Fibroblast of peridontal ligament (primary cell): Measurements from ENCODE around the gene KBTBD2.
"Not testable (repeated sequence)": the region's sequence is repeated elsewhere in the genome, so short reads cannot be mapped to it uniquely, and the experiment has no call there.

ENCODE experiments used
- DNase-seq: peaks from one replicate; pipeline ENCODE4 v3.0.0-alpha.2; 2010; ENCODE audit errors: extremely low read depth

KBTBD2 gene

DNA sequence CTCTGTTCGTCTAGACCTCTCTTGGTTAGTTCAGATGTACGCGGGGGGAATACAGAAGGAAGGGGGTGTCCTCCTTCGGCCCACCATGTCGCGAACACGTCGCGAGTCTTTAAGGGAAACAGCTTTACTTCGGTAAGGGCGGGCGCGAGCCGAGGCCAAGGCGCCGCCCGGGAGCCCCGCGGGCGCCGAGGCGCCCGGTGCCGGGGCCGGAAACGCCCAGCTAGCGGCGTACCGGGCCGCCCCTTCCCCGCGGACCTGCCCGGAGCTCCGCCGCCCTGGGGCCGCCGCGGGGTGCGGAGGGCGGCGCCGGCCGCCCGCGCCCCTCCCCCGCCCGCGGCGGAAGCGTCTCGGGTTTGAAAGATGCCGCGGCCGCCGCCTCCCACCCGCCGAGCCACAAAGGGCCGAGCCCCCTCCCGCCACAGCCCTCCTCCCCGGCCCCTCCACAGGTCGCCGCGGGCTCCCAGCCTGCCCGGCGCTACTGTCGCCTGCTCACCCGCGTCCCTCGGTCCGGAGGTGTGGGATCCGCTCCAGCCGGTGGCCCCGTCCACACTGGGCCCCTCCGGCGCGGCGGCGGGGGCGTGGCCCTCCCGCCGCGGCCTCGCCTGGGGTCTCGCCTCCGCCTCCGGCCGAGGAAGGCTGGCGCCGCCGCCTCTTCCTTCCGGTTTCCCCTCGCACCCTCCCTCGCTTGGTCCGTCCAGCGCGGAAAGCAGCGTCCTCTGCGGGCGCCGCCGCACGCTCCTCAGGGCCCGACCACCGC, at the start of gene KBTBD2:
Gene KBTBD2 (minus strand): TSS at position 718 of the 757 bp plus-strand sequence. CDS start 12,156 bp downstream, outside the sequence.
- DNase-seq, result peak; percentile 74

DNA sequence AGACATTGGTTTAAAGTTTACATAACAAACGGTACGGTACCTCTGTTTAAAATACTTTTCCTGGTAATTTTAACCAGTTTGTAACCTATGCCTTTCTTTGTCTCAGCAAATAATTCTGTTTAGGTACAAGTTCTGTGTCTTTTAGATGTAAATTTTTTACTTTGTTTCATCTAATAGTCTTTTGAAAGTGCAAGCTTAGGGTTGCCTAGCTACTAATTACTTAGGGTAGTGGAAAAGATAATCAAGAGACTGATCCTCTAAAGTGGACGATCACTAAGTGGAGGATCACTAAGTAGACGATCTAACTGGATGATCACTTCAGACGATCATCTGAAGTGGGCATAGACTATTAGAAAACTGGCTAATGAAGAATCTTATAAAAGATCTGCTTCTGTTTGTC, 49.6 kb upstream of the KBTBD2 start:
- DNase-seq, result peak; percentile 14

DNA sequence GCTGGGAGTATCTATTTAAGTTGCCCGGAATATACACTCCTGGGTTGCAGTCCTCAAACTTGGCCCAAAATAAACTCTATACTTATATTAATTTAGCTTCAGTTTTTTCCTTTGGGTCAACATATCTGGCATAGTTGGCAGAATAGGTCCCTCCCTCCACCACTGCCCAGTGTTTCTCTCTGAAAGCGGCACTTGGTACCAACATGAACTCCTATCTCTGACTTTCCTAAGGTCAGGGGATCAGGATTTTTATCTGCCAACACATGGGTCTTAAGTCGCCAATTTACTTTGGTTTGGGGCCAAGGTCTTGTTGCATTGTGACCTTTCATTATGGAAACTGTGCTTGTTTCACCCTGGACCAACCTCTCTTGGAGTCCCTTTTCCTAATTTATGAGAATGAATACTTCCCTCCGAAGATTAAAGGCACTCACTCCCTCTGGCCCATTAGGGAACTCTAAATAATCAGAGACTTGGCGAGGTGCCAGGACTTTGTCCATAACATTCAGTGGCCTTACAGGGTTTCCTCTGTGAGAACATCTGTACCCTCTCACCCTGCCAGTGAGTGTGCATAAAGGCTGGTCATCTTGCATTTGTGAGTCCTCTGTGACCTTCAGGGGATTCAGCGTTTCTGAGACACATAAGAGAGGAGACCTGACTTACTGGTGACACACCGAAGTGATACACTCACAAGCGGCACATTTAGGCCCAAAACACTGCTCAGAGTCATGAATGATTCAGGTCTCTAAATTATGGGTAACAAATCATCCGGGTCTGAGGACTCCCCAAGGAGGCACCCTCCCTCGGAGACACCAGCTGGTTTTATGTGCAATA, 46.0 kb upstream of the KBTBD2 start:
- DNase-seq, result peak; percentile 61

DNA sequence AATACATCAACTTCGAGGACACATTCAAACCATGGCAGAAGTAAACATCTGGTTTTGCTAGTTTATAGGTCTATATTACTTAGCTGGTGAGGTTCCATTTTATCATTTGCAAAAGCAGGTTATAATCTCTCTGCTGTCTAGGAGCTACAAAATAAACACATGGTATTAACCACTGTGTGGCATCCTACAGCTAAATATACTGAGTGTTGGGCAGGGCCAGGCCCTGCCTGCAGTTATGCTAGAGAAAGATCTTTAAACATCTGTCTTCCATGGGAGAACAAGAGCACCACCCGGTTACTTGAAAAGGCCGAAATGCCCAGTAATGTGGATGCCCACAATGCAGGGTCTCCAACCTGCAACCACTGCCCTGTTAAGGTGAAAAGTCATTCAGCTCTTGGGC, 45.1 kb upstream of the KBTBD2 start:
- peak; percentile 13 for DNase-seq

DNA sequence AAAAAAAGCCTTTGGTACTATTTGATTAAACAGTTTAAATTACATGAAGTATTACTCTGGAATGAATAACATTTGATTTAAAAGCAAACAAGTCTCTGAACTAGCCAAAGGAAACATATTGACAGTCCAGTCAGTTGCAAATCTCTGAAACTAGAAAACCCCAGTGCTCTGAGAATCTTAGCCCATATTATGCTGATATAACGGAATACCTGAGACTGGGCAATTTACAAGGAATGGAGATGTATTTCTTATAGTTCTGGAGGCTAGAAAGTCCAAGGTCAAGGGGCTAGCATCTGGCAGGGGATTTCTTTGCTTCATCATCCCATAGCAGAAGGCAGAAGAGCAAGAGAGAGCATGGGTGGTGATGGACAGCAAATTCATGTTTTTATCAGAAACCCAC, 44.0 kb upstream of the KBTBD2 start:
- DNase-seq, result peak; percentile 27

DNA sequence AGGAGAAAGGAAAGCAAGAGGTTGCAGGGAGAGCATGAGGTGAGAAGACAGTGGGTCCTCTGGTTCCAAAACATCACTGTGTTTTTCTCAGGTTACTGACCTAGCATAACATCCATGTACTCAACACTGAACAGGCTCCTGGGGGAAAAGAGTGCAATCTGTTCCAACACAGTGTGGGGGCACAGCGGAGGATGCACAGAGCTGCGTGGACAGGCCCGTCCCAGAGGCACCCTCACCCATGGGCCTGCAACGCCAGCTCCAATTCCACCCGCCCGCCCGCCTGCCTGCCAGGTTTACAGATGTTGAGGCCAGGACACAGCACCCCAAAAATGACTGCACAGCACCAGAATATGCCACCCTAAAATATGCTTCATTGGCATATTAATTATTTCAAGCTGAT, 38.8 kb upstream of the KBTBD2 start:
- no peak for DNase-seq

DNA sequence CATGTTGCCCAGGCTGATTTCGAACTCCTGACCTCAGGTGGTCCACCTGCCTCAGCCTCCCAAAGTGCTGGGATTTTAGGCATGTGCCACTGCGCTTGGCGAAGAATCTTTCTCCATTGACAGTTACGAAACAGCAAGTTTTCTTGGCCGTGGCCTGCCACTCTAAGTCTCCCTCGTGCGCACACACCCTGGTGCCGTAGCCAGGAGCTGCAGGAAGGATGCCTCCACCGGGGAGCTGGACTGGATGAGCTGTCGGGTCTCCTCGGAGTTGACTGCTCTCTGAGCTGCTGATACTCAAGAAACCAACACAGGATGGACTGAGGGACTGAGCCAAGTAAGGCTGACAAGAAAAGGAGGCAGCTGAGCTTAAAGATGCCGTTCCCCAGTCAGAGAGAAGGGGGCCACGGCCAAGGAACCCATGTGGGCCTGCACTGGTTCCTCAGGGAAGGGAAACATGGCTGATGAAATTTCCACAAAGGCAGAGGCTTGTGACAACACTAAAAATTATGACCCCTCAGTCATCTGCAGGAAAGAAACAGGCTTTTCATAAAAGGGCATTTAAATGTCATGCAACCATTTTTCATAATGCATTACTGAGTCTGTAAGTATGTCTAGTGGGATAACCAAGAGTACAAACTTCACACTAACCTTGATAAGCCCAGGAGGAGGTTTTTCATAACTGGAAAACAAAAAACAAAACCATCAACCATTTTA, 38.0 kb upstream of the KBTBD2 start:
- no peak for DNase-seq

DNA sequence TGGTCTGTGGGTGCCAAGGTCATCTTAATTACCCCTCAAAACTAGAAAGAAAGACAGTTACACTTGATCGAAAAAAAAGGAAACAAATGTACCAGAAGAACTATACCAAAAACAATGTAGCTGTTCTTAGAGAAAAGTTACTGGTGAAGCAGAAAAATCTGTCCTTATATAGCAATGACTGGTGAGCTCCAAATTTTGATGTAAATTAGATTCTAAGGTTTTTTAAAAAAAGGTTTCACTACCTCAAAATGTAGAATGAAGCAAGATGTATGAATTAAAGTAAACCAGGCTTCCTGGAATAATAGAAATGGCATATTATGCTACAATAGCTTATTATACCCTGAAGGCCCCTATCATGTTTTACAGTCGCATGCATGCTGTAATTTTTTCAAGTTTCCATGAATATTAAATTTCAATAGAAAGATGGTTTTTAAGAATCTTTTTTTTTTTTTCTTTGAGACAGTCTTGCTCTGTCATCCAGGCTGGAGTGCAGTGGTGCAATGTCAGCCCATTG, 37.3 kb upstream of the KBTBD2 start:
- DNase-seq, result no peak

DNA sequence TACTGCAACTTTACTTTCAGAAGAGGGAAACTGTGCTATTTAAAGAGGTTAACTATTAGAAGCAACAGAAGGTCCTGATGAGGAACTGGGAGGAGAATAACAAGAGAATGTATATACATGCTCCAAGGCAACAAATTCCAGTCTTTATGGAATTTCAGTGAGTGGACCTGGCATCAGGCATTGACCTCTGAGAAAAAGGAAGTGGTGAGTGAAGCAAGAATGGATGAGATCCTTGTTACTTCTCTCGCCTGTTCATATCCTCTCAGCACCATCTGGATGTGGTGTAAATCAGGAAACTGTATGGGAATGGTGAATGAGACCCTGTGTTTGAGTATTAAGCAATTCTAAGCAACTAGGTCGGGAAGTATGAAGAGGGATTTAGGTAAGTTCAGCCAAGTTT, 30.3 kb upstream of the KBTBD2 start:
- DNase-seq, result peak; percentile 28

DNA sequence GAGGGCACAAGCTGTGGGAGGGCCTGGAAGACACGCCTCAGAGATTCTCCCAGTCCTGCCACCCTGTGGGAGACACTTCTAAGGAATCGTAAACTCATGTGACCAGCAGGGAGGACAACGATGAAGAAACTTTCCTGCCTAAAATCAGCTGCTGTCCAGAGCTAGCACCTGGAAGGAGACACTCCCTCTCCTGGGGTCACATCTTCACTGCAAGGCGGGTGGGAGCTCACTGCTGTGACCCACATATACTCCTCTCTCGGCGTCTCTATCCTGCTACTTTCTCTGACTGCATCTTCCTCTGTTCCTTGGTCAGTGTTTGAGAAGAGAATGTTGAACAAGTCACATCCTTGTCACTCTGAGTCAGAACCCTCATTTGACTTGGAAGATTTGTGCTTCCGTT, 25.4 kb upstream of the KBTBD2 start:
- not testable (repeated sequence) for DNase-seq

DNA sequence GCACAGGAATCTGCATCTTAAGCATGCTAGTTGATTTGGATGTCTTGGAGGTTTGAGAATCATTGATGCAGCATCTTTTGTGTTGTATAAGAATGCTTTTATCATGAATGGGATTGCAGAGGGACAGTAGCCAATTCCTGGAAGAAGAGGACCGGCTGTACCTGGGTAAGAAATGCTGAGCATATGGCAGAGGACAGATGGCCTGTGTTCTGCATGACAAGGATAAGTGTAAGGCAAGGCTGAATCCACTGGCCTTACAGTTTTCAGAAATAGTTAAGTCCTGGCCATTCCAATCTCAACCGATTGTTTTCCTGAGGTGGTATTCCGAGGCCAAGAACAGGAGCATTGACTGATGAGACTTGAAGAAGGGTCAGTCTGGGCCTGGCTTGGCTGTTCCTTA, 24.4 kb upstream of the KBTBD2 start:
- no peak for DNase-seq

DNA sequence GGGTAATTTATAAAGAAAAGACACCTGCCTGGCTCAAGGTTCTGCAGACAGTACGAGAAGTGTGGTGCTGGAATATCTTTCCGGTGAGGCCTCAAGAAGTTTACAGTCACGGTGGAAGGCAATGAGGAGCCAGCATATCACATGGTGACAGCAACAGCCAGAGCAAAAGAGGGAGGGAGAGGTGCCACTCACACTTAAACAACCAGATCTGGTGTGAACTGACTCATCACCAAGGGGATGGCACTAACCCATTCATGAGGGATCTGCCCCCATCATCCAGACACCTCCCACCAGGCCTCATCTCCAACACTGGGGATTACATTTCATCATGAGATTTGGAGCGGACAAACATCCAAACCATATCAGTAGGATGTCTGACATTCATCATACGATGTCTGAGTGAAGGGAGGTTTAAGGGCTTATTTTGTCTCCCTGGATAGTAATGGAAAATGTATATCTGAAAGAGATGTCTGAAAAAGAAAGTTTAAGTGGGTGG, 23.5 kb upstream of the KBTBD2 start:
- no peak for DNase-seq

DNA sequence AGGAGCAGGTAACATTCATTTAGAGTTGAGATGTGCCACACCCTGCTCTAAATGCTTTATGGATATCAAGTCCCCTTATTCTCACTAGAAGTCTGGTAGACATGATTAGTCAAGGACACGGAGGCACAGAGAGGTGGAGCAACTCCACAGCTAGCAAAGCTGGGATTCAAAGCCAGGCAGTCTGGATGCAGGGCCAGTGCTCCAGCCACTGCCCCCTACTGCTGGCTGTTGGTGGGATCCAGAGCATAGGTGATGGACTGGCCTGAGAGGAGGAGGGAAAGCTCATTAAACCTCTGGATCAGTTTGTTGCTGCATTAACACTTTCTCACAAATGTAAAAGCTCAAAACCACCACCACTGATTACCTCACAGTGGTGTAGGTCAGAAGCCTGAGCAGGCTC, 22.6 kb upstream of the KBTBD2 start:
- DNase-seq, result no peak

DNA sequence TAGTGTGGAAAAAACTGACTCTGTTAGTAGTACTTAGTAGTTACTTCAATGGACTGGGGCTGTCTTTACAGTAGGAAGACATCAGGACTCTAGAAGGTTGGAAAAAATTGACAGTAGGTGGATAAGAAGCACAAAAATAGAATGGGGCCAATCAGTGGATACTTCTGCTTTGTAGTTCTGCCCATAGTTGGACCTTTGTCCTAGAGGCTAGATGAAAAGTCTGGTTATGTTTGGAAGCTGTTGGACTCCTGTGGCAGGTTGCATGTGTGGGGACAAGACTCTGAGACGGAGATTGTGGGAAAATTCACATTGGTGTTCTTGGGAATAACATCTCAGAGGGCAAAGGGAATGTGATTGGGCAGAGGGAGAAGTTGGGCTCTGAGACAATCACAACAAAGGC, 18.6 kb upstream of the KBTBD2 start:
- no peak for DNase-seq

DNA sequence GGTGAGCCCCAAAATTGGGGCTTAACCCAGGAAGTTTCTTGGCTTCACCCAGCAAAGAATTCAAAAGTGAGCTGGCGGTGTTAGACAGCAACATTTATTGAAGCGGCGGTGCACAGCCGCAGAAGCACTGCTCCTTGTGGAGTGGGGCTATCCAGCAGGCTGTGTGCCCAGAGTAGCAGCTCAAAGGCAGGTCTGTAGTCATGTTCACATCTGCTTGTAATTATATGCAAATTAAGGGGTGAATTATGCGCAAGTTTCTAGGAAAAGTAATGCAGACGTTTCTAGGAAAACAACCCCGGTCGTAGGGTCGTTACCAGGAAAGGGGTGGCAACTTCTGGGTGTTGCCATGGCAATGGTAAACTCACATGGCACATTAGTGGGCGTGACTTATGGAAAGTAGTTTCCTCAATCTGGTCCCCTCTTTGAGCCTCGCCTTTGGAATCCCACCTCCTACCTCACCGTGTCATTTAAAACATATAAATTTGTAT, 13.7 kb upstream of the KBTBD2 start:
- peak; percentile 92 for DNase-seq

DNA sequence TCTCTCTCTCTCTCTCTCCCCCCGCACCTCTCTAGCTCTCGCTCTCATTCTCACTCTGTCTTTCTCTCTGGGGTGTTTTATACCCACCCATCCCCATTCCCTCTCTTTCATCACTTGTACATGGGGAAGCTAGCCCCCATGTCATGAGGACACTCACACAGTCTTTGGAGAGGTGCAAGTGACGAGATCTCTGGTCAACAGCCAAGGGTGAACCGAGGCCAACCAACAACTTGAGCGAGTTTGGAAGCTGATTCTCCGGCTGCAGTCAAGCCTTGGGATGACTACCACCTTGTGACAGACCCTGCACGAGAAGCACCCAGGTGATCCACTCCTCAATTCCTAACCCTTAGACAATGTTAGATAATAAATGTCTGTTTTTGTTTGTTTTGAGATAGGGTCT, 10.1 kb upstream of the KBTBD2 start:
- DNase-seq, result no peak

DNA sequence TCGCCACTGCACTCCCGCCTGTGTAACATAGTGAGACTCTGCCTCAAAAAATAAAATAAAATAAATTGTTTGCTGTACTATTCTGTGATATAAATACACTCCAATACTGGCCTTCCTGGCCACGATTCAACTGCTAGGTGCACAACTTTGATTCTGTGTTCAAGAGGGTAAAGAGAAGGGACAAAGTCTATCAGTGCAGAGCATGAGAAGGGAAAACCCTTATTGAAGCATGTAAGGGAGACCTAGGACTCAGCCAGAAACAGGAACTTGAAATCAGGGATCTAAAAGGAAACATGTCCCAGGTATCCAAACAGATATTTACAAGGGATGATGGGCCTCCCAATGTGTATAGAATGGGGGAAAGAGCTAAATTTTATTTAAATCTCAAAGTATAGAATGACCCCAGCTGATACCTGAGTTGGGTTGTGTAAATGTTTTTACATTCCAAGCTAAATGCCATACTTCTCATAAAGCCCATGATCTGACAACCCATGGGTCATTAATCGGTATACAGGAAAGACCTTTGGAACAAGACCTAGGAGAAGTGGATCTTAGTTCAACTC, 9.0 kb upstream of the KBTBD2 start:
- DNase-seq, result no peak

DNA sequence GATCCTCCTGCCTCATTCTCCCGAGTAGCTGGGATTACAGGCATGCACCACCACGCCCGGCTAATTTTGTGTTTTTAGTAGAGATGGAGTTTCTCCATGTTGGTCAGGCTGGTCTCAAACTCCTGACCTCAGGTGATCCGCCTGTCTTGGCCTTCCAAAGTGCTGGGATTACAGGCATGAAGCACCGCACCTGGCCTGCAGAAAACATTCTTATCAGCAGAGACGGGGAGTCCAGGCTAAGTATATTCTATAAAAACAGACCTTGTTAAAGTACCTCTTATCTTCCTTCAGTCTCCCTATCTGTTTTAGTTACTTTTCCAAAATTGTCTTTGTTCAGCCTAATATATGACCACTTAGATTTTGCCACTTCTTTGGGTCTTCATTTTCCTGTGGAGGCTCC, 5.8 kb upstream of the KBTBD2 start:
- not testable (repeated sequence) for DNase-seq

DNA sequence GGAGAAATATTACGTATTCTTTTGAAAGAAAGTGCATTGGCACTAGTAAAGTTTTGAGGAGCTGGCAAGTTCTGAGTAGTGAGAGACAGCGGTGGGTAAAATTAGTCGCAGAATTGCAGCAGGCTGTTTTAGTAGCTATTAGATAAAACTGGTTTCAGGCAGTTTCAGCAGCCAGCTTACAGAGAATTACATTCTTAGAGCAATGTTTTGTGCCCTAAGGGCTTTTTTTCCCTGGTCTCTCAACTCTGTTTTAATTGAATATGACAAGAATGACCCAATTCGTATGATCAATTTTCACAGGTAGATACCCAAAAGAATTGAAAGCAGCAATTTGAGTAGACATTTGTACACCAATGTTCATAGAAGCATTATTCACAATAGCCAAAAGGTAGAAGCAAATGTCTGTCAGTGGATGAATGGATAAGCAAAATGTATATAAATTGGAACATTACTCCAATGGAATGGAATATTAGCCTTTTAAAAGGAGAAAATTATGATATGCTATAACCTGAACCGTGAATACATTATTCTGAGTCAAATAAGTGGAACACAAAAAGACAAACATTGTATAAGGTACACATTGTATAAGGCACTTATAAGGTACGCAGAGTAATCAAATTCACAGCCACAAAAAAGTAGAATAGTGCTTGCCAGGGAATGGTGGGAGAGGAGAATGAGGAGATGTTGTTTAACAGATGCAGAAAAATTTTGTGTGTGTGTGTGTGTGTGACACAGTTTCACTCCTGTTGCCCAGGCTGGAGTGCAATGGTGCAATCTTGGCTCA, 5.2 kb upstream of the KBTBD2 start:
- DNase-seq, result no peak

DNA sequence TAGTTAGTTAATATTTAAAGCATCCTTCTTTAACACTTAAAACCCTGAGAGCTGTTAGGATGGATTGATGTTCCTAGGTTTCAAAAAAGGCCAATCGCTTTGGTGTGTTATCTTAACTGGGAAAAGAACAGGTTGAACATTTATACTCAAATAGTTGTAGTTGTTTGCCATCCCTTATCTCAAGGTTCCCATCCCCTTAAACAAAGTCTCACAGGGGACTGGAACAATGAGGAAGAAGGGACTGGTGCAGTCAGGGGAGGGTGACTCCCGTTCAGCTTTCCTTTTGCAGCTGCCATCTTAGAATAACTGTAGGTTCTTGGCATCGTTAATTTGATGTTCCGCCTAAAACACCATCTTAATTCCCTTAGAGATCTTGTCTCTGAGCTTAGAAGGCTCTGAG, 2.6 kb upstream of the KBTBD2 start:
- DNase-seq, result no peak

DNA sequence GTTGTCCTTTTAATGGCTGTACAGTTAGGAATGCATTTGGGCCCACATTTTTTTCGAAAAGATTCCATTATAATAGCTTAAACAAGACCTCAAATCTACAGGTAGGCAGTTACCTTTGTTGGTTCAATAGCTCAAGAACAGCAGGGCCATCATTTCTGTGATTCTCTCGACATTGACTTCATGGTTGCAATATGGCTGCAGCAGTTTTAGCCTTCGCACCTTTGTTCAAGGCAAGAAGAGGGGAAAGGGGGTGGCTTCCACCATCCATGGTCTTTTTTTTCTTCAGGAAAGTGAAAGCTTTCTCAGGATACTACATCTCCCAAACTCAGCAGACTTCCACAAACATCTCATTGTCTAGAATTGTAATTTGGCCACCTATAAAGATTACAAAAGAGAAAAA, 2.2 kb upstream of the KBTBD2 start:
- DNase-seq, result no peak
